Uterus (tissue), 2 donors: Measurements from ENCODE around the gene CHMP5.

ENCODE experiments used
- POLR2A ChIP-seq, 2 donors: fragments of 450-650 bp; IDR thresholded peaks; one replicate each; pipeline ENCODE4 v1.6.1; 2016; ENCODE audit warnings: antibody characterized with exemption in 2 of 2, mild to moderate bottlenecking in 1 of 2, moderate library complexity in 1 of 2
- TF ChIP-seq, protein P1 (sequence below), 4 experiments: fragments of 200-600 bp in 2 of 4; fragments of 450-650 bp in 2 of 4; sonication (generic) in 2 of 4; IDR thresholded peaks; one replicate each; pipeline ENCODE4 v1.5.1; 2016 to 2019; ENCODE audit warnings: antibody characterized with exemption in 4 of 4, mild to moderate bottlenecking in 2 of 4, moderate library complexity in 1 of 4

DNA sequence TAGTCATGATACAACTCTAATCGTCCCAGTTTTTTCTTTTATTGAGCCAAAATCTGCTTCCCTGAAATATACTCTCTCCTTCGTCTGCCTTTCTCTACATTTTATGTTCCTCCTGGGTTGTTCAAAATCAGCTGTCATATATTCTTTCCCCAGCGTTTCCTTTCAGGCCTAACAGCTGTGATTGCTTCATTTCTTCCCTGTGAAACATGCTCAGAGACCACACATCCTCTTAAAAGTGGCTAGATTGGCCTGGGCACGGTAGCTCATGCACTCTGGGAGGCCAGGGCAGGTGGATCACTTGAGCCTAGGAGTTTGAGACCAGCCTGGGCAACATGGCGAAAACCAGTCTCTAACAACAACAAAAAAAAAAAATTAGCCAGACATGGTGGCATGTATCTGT lies 50.5 kb downstream of the CHMP5 start:
- TF ChIP-seq, protein P1, sequence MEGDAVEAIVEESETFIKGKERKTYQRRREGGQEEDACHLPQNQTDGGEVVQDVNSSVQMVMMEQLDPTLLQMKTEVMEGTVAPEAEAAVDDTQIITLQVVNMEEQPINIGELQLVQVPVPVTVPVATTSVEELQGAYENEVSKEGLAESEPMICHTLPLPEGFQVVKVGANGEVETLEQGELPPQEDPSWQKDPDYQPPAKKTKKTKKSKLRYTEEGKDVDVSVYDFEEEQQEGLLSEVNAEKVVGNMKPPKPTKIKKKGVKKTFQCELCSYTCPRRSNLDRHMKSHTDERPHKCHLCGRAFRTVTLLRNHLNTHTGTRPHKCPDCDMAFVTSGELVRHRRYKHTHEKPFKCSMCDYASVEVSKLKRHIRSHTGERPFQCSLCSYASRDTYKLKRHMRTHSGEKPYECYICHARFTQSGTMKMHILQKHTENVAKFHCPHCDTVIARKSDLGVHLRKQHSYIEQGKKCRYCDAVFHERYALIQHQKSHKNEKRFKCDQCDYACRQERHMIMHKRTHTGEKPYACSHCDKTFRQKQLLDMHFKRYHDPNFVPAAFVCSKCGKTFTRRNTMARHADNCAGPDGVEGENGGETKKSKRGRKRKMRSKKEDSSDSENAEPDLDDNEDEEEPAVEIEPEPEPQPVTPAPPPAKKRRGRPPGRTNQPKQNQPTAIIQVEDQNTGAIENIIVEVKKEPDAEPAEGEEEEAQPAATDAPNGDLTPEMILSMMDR (IDR thresholded peaks at IDR 0.05) = no peak
- TF ChIP-seq POLR2A (IDR thresholded peaks at IDR 0.05) = no peak
